HG03520 (cell line): ENCODE results near the gene PTPRN2.
"Not testable (repeated sequence)": the region's sequence is repeated elsewhere in the genome, so short reads cannot be mapped to it uniquely, and the experiment has no call there.

Source experiments
- ATAC-seq: cut with Tn5 transposase; IDR thresholded peaks from one replicate; pipeline ENCODE4 v1.9.1; 2021; ENCODE audit warnings: mild to moderate bottlenecking, moderate library complexity; ENCODE audit not compliant: unreplicated experiment

The PTPRN2 gene

GRCh38 chr7:157610671-157611295 is 976.8 kb downstream of the PTPRN2 start:
- ATAC-seq = no peak

GRCh38 chr7:157609932-157610640 is 977.5 kb downstream of the PTPRN2 start:
- no peak for ATAC-seq

GRCh38 chr7:157609516-157609915 is 978.1 kb downstream of the PTPRN2 start:
- no peak for ATAC-seq

GRCh38 chr7:157607218-157607617 is 980.4 kb downstream of the PTPRN2 start:
- no peak for ATAC-seq

GRCh38 chr7:157606140-157606539 is 981.5 kb downstream of the PTPRN2 start:
- no peak for ATAC-seq

- ATAC-seq = no peak
These were observed 982.0 kb downstream of the PTPRN2 start for GRCh38 chr7:157605638-157606037.

GRCh38 chr7:157604661-157605381 is 982.8 kb downstream of the PTPRN2 start:
- no peak for ATAC-seq

- ATAC-seq = no peak
These were observed 983.9 kb downstream of the PTPRN2 start for GRCh38 chr7:157603716-157604115.

- no peak for ATAC-seq
These were observed 984.6 kb downstream of the PTPRN2 start for GRCh38 chr7:157603005-157603404.

GRCh38 chr7:157602581-157602980 is 985.0 kb downstream of the PTPRN2 start:
- no peak for ATAC-seq

GRCh38 chr7:157602156-157602555 is 985.5 kb downstream of the PTPRN2 start:
- no peak for ATAC-seq

GRCh38 chr7:157601530-157601929 is 986.1 kb downstream of the PTPRN2 start:
- ATAC-seq = no peak

- no peak for ATAC-seq
These were observed 988.1 kb downstream of the PTPRN2 start for GRCh38 chr7:157599491-157599890.

GRCh38 chr7:157597562-157597961 is 990.1 kb downstream of the PTPRN2 start:
- ATAC-seq = no peak

- ATAC-seq = no peak
These were observed 990.7 kb downstream of the PTPRN2 start for GRCh38 chr7:157596881-157597280.

- no peak for ATAC-seq
These were observed 991.2 kb downstream of the PTPRN2 start for GRCh38 chr7:157596471-157596870.

GRCh38 chr7:157596026-157596425 is 991.6 kb downstream of the PTPRN2 start:
- ATAC-seq = no peak

- ATAC-seq = no peak
These were observed 992.4 kb downstream of the PTPRN2 start for GRCh38 chr7:157595086-157595855.

GRCh38 chr7:157594306-157594705 is 993.3 kb downstream of the PTPRN2 start:
- no peak for ATAC-seq

GRCh38 chr7:157593541-157593940 is 994.1 kb downstream of the PTPRN2 start:
- no peak for ATAC-seq

- not testable (repeated sequence) for ATAC-seq
These were observed 994.8 kb downstream of the PTPRN2 start for GRCh38 chr7:157592636-157593320.
